GM12878 (cell line): Measurements from ENCODE around the gene TRIM72.
"Not testable (repeated sequence)": the region's sequence is repeated elsewhere in the genome, so short reads cannot be mapped to it uniquely, and the experiment has no call there.

ENCODE experiments used
- ATF3 ChIP-seq: IDR thresholded peaks from 2 replicates; pipeline ENCODE4 v1.6.1; 2011; ENCODE audit warnings: low read depth, mild to moderate bottlenecking, low read length, moderate library complexity, borderline replicate concordance; ENCODE audit errors: extremely low read depth
- CTCF ChIP-seq, 3 experiments: IDR thresholded peaks in 2 of 3; conservative IDR thresholded peaks in 1 of 3; 2 replicates each; pipeline ENCODE4 v1.5.1; 2011; ENCODE audit warnings: low read depth in 3 of 3, low read length in 3 of 3, mild to moderate bottlenecking in 3 of 3, control low read depth in 2 of 3, moderate library complexity in 2 of 3, inconsistent platforms in 1 of 3, mixed read lengths in 1 of 3; ENCODE audit not compliant: control insufficient read depth in 2 of 3, insufficient read depth in 1 of 3; ENCODE audit errors: extremely low read depth in 1 of 3

- TF ChIP-seq CTCF (IDR thresholded peaks at IDR 0.05 in 2 of 3, conservative IDR thresholded peaks at IDR 0.05 in 1 of 3; ENCODE audit: control insufficient read depth in 2 of 3, extremely low read depth in 1 of 3, insufficient read depth in 1 of 3, low read depth in 3 of 3, low read length in 3 of 3); ATF3: not testable (repeated sequence)
These were observed 31.7 kb downstream of the TRIM72 start for GRCh38 chr16:31245598-31245997.
